GM18870 (cell line): ENCODE results near the gene SEMA3B.
"Not testable (repeated sequence)": the region's sequence is repeated elsewhere in the genome, so short reads cannot be mapped to it uniquely, and the experiment has no call there.

ENCODE experiments used
- ATAC-seq: cut with Tn5 transposase; IDR thresholded peaks from one replicate; pipeline ENCODE4 v1.9.1; 2021; ENCODE audit warnings: moderate library complexity; ENCODE audit not compliant: unreplicated experiment

SEMA3B gene

GRCh38 chr3:50258029-50258680, 10.8 kb upstream of the SEMA3B start:
- ATAC-seq = no peak

GRCh38 chr3:50258979-50259378, 10.0 kb upstream of the SEMA3B start:
- ATAC-seq = no peak

DNA sequence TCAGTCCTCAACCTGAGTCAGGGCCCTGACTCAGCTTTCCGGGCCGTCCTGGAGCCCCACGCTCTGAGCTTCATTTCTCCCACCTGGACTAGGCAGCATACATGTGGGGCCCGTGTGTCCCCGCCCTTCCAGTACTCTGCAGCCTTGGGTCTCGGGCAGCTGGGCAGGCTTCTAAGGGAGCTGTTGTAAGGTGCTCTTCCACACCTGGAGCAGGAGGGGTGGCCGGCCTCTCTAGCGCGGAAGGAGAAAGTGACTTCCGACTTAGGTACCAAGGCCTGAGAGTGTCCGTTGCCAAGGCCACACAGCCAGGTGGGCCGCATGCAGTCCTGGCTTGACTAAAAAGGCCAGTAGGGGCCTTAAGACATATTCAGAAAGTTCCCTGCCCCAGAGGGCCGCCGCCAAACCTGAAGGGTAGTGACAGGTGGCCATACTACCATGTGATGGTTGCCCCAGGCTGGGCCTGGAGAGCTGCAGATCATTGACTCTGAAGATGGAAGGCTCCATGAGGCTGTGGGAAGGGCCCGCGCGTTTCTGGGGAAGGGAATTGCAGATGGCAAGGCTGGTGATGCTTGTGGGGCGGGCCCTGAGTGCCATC, 9.4 kb upstream of the SEMA3B start:
- no peak for ATAC-seq

- peak; percentile 37 for ATAC-seq
These were observed 8.7 kb upstream of the SEMA3B start for GRCh38 chr3:50260027-50260941.

DNA sequence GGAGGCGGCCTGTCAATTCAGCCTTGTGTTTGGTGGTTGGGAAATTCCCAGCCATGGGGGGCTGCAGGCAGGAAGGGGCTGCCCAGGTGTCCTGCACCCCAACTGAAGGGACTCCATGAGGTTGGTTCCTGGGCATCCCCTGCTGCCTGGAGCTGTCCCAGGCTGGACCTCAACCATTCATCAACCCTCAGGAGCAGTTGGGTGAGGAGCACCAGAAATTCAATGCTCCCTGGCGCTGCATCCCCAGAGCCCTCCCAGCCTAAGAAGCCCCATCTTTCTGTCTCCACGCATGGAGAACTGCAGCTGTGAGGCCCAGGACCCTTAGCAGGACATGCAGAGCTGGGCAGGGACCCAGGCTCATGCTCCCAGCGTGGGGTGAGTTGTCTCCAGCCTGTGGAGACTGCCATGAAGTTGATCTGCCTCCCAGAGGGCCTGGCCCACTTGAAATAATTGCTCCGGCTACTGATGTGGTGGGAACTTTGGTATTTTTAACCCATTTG, 8.0 kb upstream of the SEMA3B start:
- ATAC-seq = no peak

DNA sequence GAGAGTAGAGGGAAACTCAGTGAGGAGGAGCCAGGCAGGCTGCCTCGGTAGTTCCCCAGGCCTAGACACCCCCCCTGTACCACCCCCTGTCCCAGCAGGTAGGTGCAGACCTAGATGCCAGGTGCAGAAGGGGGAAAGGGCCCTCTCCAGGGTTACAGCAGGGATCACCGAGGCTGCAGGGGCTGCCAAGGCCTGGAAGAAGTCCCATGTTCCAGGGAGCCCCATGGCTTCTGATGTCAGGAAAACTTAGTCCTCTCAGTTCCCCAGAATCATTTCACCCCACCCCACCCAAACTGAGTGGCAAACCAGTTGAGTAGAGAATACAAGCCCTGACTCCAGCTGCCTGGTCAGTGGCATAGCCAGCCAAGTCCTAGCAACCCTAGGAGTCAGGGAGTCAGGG, 7.4 kb upstream of the SEMA3B start:
- ATAC-seq = no peak

- not testable (repeated sequence) for ATAC-seq
These were observed 6.7 kb upstream of the SEMA3B start for GRCh38 chr3:50262200-50262599.

- no peak for ATAC-seq
These were observed 6.2 kb upstream of the SEMA3B start for GRCh38 chr3:50262778-50263177.

GRCh38 chr3:50263478-50264382, 5.2 kb upstream of the SEMA3B start:
- no peak for ATAC-seq

GRCh38 chr3:50264383-50264963, 4.5 kb upstream of the SEMA3B start:
- ATAC-seq = no peak

GRCh38 chr3:50264964-50265485, 3.9 kb upstream of the SEMA3B start:
- ATAC-seq = no peak

- no peak for ATAC-seq
These were observed 3.4 kb upstream of the SEMA3B start for GRCh38 chr3:50265571-50265970.

DNA sequence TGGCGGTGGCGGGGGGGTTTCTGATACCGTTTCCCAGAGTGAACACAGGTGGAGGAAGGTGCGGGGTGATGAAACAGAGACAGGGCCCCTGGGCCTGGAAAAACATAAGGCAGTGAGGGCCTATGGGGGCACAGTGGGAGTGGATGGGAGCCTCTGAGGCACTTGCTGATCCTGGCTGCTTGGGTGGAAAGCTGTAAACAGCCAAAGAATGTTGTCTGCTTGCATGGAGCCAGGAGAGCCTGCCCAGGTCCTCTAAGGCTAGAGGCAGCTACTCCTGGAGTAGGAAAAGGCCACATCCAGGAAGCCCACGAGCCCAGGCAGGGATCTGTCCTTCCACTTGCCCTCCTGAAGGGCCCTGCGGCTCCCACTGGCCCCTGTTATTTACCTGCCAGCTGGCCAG, 2.9 kb upstream of the SEMA3B start:
- no peak for ATAC-seq

DNA sequence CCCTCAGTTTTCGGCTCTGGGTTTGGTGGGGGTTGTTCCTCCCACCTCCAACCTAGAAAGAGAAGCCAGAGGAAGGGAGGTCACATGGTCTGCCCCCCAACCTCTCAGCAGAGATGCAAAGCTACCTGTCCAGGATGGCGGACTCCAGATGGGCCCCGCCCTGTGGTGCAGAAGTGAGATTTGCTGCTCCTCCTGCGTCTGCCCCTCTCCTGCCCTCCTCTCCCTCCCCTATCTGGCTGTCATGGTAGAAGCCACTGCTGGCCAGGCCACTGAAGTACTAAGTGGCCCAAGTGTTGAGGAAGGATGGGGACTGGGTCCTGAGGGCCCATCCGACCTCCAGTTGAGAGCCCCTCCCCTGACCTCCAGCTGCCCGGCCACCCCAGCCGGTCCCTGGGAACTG, 2.1 kb upstream of the SEMA3B start:
- no peak for ATAC-seq

DNA sequence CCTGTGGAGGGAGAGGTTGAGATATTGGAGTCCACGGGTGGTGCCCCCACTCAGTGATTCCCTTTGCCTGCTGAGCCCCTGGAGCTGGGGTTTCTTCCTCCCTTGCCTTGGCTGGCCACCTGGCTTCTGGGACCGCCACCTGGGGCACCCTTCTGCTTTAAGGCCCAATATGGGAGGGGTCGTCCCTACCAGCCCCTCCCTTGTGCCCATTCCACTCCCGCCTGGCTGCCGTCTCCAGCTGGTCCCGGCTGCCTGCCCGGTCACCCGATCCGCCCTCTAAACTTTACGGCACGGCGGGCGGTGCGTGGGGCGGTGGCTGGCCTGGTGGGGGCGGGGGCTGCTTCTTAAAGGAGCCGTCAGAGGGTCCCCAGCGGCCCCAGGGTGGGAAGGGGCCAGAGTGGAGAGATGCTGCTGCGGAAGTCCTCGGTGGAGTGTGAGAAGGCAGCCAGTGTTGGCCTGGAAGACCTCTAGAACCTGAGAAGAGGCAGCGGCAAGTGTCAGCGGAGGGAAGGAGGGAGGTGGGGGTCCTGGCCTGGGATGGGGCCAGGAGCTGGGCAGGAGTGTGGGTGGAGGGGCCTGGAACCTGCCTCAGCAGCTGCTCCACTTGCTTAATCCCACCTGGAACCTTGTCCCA, 1.6 kb upstream of the SEMA3B start:
- no peak for ATAC-seq

GRCh38 chr3:50268276-50268675, 671 bp upstream of the SEMA3B start:
- no peak for ATAC-seq

DNA sequence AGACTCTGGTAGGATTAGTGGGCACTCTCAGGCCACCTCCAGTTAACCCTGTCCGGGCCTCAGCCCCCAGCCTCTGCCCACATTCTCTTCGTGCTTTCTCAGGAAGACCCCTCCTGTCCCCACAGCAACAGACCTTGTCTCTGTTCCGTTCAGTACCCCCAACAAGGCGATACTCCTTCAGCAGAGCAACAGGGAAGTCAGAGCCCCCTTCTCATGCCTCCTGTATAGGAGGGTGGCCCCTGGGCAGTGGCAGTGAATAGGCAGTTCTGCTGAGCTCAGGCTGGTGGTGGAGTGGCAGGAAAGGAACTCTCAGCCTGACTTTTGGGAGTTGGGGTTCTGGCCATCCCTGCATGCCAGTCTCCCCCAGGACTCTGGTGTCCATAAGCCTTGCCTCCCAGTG, 513 bp downstream of the SEMA3B start:
- no peak for ATAC-seq

GRCh38 chr3:50269977-50270413, 1.0 kb downstream of the SEMA3B start:
- no peak for ATAC-seq

GRCh38 chr3:50270422-50271224, 1.7 kb downstream of the SEMA3B start:
- ATAC-seq = no peak
